GM12864 (cell line): Measurements from ENCODE around the gene FBH1.

ENCODE experiments used
- DNase-seq: peaks from one replicate; pipeline ENCODE4 v3.0.0-alpha.2; 2011; ENCODE audit warnings: low read depth
- H3K4me3 ChIP-seq: 2 replicates; pipeline ENCODE4 v1.5.1; 2011; ENCODE audit warnings: mild to moderate bottlenecking, low read depth, low read length, control low read depth
- TF ChIP-seq, protein P1 (sequence below): IDR thresholded peaks from 2 replicates; pipeline ENCODE4 v1.5.1; 2011; ENCODE audit warnings: low read depth, mild to moderate bottlenecking, moderate library complexity, low read length, control low read depth, inconsistent platforms; ENCODE audit errors: missing control alignments

Gene FBH1

DNA sequence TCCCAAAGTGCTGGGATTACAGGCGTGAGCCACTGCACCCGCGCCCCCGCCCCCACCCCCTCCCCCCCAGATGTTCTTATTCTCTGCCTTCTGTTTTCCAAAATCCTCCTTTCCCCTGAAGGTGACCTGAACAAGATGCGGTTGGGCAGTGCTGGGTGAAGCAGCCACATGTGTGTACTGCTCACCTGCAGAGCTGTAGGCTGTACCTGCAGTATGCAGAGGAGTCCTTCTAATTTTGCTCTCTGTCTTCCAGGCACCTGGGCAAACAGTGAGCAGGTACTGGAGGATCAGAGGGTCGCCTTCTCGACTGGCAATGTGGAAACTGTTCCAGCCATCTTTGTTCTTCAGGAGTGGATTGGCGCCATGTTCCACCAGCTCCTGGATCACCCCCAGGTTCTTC is 2.4 kb upstream of the FBH1 start:
- no peak for DNase-seq
- TF ChIP-seq, protein P1, sequence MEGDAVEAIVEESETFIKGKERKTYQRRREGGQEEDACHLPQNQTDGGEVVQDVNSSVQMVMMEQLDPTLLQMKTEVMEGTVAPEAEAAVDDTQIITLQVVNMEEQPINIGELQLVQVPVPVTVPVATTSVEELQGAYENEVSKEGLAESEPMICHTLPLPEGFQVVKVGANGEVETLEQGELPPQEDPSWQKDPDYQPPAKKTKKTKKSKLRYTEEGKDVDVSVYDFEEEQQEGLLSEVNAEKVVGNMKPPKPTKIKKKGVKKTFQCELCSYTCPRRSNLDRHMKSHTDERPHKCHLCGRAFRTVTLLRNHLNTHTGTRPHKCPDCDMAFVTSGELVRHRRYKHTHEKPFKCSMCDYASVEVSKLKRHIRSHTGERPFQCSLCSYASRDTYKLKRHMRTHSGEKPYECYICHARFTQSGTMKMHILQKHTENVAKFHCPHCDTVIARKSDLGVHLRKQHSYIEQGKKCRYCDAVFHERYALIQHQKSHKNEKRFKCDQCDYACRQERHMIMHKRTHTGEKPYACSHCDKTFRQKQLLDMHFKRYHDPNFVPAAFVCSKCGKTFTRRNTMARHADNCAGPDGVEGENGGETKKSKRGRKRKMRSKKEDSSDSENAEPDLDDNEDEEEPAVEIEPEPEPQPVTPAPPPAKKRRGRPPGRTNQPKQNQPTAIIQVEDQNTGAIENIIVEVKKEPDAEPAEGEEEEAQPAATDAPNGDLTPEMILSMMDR = no peak
- H3K4me3 ChIP-seq = no peak overlapping the region

DNA sequence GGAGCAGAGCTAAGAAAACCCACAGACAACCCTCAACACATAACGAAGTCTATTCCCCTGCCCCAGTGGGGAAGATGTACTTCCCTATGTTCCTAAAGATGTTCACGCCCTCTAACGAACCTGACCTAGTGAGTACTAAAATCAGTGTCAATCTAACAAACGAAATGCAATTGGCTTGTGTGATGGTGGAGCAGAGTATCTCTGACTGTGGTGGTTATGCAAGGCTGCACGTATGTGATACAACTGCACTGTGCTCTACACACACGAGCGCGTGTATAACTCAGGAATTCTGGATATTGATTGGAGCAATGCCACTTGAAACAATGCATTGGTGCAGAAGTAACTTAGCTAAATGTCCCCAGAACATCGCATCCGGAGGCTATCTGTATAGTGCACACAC is 1.7 kb upstream of the FBH1 start:
- DNase-seq = no peak
- H3K4me3 ChIP-seq = peak overlapping the region; percentile 62

DNA sequence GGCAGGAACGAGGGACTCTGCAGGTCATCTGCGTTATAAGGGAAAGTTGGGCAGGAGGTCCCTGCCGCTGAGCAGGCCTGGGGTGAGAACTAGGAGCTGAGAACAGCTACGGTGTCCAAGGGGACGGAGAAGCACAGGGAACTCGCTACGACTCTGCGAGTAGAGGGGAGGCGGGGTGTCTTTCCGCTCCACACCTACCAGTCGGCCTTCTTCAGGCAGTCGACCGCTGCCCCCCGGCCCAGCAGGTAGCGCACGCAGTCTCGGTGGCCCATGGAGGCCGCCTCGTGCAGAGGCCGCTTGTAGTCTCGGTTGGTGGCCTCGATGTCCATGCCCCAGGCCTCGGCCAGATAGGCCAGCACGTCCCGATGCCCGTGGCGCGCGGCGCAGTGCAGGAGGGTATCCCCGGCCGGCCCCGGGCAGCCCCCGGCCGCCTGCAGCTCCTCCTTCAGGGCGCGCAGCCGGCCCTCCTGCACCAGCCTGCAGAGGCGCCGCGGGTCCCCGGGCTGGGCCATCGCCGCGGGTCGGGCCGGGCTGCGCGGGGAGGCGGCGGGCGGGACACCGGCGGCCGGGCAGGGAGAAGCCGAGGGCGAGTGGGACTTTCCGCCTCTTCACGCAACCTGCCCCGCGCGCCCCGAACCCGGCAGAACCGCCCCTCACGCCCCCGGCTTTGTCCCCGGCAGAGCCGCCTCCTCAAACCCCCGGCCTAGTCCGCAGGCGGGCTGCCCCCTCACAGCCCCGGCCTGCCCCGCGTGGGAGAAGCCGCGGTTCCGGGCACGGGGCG is 1.0 kb upstream of the FBH1 start:
- no peak for DNase-seq
- TF ChIP-seq, protein P1 = no peak
- peak overlapping the region; percentile 62 for H3K4me3 ChIP-seq

More for the DNA sequence above, 1.7 kb upstream of the FBH1 start:
- TF ChIP-seq, protein P1 = no peak

DNA sequence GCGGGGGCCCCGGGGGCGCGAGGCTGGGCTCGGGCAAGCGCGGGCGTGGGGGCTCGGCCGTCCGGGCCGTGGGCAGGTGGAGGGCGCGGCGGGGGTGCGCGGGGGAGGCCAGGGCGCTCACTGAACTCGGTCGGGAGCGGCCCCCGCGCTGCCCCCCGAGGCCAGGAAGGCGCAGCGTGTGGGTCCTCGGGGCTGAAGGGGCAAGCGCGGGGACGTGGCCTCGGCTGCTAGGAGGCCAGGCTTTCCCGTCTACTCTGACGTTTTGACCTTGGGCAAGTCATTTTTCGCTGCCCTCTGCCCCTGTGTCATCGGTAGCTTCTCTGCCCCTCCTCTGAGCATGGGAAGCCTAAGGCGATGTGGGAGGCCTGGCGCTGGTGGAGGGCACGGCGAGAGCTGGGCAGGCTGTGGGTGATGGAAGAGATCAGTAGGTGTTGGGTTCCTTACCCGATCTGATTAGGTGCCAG is 441 bp downstream of the FBH1 start:
- peak overlapping the region; percentile 86 for H3K4me3 ChIP-seq
- TF ChIP-seq, protein P1 = no peak
- no peak for DNase-seq

DNA sequence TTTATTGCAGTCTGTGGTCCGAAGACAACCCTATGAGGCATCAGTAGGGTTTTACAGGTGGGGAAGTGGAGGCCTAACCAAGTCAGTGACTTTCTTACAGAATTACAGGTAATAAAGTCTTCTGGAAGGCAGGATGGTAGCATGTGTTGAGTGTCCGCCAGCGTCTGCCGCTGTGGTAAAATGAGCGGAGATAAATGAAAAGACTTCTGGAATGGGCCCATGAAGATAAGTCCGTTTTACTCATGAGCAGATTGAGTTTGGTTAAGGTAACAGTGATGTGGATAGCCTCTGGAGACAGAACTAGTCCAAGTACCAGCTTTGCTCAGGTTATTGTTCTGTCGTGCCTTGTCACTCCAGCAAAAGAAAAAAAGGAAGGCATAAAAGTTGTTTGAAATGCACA is 966 bp downstream of the FBH1 start:
- TF ChIP-seq, protein P1 = no peak
- H3K4me3 ChIP-seq = peak overlapping the region; percentile 86
- DNase-seq = no peak

DNA sequence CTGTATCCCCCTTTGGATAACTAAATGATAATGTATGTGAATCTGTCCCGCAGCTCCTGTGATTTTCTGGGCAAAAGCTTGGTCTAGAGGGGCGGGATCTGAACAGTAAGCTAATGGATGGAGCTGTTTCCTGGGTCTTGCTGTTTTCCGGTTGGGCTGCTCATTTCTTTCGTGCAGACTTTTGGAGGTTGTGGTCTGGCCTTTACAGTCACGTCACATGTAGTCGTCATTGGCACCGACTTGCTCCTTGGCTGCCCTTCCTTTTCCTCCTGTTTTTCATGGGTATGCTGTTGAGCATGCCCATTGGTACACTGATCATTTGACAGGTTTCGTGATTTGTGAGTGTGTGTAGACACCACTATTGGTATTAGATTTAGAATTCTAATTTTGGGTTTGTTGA is 2.0 kb downstream of the FBH1 start:
- H3K4me3 ChIP-seq = no peak overlapping the region
- no peak for DNase-seq
- TF ChIP-seq, protein P1 = no peak

DNA sequence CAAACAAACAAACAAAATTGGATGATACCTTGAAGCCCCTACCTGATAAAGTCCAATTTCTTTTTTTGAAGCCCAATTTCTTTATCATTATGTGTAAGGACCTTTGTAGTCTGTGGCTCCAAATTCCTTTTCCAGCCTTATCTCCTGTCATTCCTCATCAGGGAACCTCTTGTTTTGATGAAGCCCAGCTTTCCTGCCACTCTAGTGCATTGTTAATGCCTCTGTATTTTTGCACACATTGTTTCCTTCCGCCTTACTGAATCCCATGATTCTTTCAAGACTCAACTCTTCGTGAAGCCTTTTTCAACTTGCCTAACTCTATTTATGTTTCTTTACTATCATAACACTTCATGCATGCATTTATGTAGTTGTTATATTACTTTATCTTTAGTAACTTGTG is 3.3 kb downstream of the FBH1 start:
- DNase-seq = no peak
- H3K4me3 ChIP-seq = no peak overlapping the region
- TF ChIP-seq, protein P1 = no peak
